ENCODE results near the gene CD83.

CD83 gene

GRCh38 chr6:14092316-14092715 is 25.3 kb upstream of the CD83 start:
- no peak for DNase-seq (ENCODE audit: low read depth)
- no peak for TF ChIP-seq CTCF (conservative IDR thresholded peaks at IDR 0.05; ENCODE audit: low read length)
- H3K4me3 ChIP-seq (ENCODE audit: low read length) = no peak overlapping the region

GRCh38 chr6:14092838-14093789 is 24.5 kb upstream of the CD83 start:
- no peak for DNase-seq (ENCODE audit: low read depth)
- no peak for TF ChIP-seq CTCF (conservative IDR thresholded peaks at IDR 0.05; ENCODE audit: low read length)
- no peak overlapping the region for H3K4me3 ChIP-seq (ENCODE audit: low read length)

GRCh38 chr6:14094721-14095120 is 22.9 kb upstream of the CD83 start:
- H3K4me3 ChIP-seq (ENCODE audit: low read length) = no peak overlapping the region
- no peak for DNase-seq (ENCODE audit: low read depth)
- TF ChIP-seq CTCF (conservative IDR thresholded peaks at IDR 0.05; ENCODE audit: low read length) = no peak

GRCh38 chr6:14095437-14095836 is 22.1 kb upstream of the CD83 start:
- TF ChIP-seq CTCF (conservative IDR thresholded peaks at IDR 0.05; ENCODE audit: low read length) = no peak
- H3K4me3 ChIP-seq (ENCODE audit: low read length) = no peak overlapping the region
- DNase-seq (ENCODE audit: low read depth) = no peak

- H3K4me3 ChIP-seq (ENCODE audit: low read length) = no peak overlapping the region
- TF ChIP-seq CTCF (conservative IDR thresholded peaks at IDR 0.05; ENCODE audit: low read length) = no peak
- no peak for DNase-seq (ENCODE audit: low read depth)
Observed at GRCh38 chr6:14100138-14100537, 17.4 kb upstream of the CD83 start.

- DNase-seq (ENCODE audit: low read depth) = no peak
- H3K4me3 ChIP-seq (ENCODE audit: low read length) = no peak overlapping the region
- no peak for TF ChIP-seq CTCF (conservative IDR thresholded peaks at IDR 0.05; ENCODE audit: low read length)
Observed at GRCh38 chr6:14100966-14101365, 16.6 kb upstream of the CD83 start.

- DNase-seq (ENCODE audit: low read depth) = no peak
- TF ChIP-seq CTCF (conservative IDR thresholded peaks at IDR 0.05; ENCODE audit: low read length) = no peak
- no peak overlapping the region for H3K4me3 ChIP-seq (ENCODE audit: low read length)
Observed at GRCh38 chr6:14102383-14102782, 15.2 kb upstream of the CD83 start.
